Stimulated activated CD8-positive, alpha-beta memory T cell treated with anti-CD3 and anti-CD28 coated beads, Interleukin-2, amount 100 ng/mL, for 48 hours (primary cell): ENCODE results near the gene MAST4.
"Not testable (repeated sequence)": the region's sequence is repeated elsewhere in the genome, so short reads cannot be mapped to it uniquely, and the experiment has no call there.

ENCODE experiments used
- DNase-seq, 2 donors: peaks; one replicate each; pipeline ENCODE4 v3.0.0-alpha.2; 2020; ENCODE audit warnings: low read depth in 2 of 2

MAST4 gene

GRCh38 chr5:66646570-66646969 is 50.4 kb downstream of the MAST4 start:
- no peak for DNase-seq

- DNase-seq: no peak
These were observed 51.1 kb downstream of the MAST4 start for GRCh38 chr5:66647146-66647856.

- DNase-seq: no peak
These were observed 56.6 kb downstream of the MAST4 start for GRCh38 chr5:66652818-66653217.

- no peak for DNase-seq
These were observed 57.1 kb downstream of the MAST4 start for GRCh38 chr5:66653325-66653724.

GRCh38 chr5:66655395-66656324 is 59.5 kb downstream of the MAST4 start:
- no peak for DNase-seq

GRCh38 chr5:66658516-66658915 is 62.3 kb downstream of the MAST4 start:
- no peak for DNase-seq

GRCh38 chr5:66659780-66660179 is 63.6 kb downstream of the MAST4 start:
- no peak for DNase-seq

- DNase-seq: no peak
These were observed 64.2 kb downstream of the MAST4 start for GRCh38 chr5:66660396-66660795.

GRCh38 chr5:66661149-66661548 is 65.0 kb downstream of the MAST4 start:
- no peak for DNase-seq

GRCh38 chr5:66666778-66667177 is 70.6 kb downstream of the MAST4 start:
- no peak for DNase-seq

- no peak for DNase-seq
These were observed 73.1 kb downstream of the MAST4 start for GRCh38 chr5:66669086-66669861.

- DNase-seq: no peak
These were observed 73.6 kb downstream of the MAST4 start for GRCh38 chr5:66669862-66670195.

GRCh38 chr5:66671305-66671704 is 75.1 kb downstream of the MAST4 start:
- DNase-seq: no peak

GRCh38 chr5:66674802-66675201 is 78.6 kb downstream of the MAST4 start:
- no peak for DNase-seq

GRCh38 chr5:66675406-66675805 is 79.2 kb downstream of the MAST4 start:
- no peak for DNase-seq

GRCh38 chr5:66680221-66680620 is 84.0 kb downstream of the MAST4 start:
- DNase-seq: no peak

GRCh38 chr5:66680804-66681203 is 84.6 kb downstream of the MAST4 start:
- DNase-seq: no peak

GRCh38 chr5:66684663-66685062 is 88.5 kb downstream of the MAST4 start:
- no peak for DNase-seq

- no peak for DNase-seq
These were observed 93.5 kb downstream of the MAST4 start for GRCh38 chr5:66689522-66690220.

GRCh38 chr5:66694036-66694435 is 97.8 kb downstream of the MAST4 start:
- DNase-seq: no peak

- not testable (repeated sequence) for DNase-seq
These were observed 99.6 kb downstream of the MAST4 start for GRCh38 chr5:66695840-66696239.
